Esophagus (tissue), 2 donors: Measurements from ENCODE around the gene DHDDS. TPM values are rescaled to one million over a fixed set of nuclear protein-coding genes. Genes with fewer than 3 reads are reported as not detected.
"Not testable (repeated sequence)": the region's sequence is repeated elsewhere in the genome, so short reads cannot be mapped to it uniquely, and the experiment has no call there.

ENCODE experiments used
- H3K27ac ChIP-seq, 2 donors: one replicate each; pipeline ENCODE4 v1.5.1; 2013; ENCODE audit warnings: low read depth in 2 of 2, mild to moderate bottlenecking in 2 of 2, inconsistent platforms in 1 of 2, low read length in 1 of 2, moderate library complexity in 1 of 2
- H3K27me3 ChIP-seq, 2 donors: one replicate each; pipeline ENCODE4 v1.6.1; 2013; ENCODE audit warnings: low read length in 2 of 2, control low read depth in 1 of 2, mild to moderate bottlenecking in 1 of 2; ENCODE audit not compliant: insufficient read depth in 2 of 2, control insufficient read depth in 1 of 2
- H3K36me3 ChIP-seq, 2 donors: one replicate each; pipeline ENCODE4 v1.6.1; 2013; ENCODE audit warnings: low read length in 1 of 2; ENCODE audit not compliant: control insufficient read depth in 2 of 2, insufficient read depth in 2 of 2
- H3K4me1 ChIP-seq, 2 donors: one replicate each; pipeline ENCODE4 v1.6.1; 2013; ENCODE audit warnings: low read length in 1 of 2; ENCODE audit not compliant: control insufficient read depth in 2 of 2, insufficient read depth in 2 of 2
- H3K4me3 ChIP-seq, 2 donors: one replicate each; pipeline ENCODE4 v1.5.1; 2013; ENCODE audit warnings: low read length in 2 of 2, mild to moderate bottlenecking in 2 of 2, low read depth in 1 of 2, moderate library complexity in 1 of 2
- H3K9me3 ChIP-seq, 2 donors: one replicate each; pipeline ENCODE4 v1.6.1; 2013; ENCODE audit warnings: mild to moderate bottlenecking in 2 of 2, low read depth in 1 of 2, low read length in 1 of 2, moderate library complexity in 1 of 2; ENCODE audit not compliant: control insufficient read depth in 2 of 2, insufficient read depth in 1 of 2
- WGBS, 2 donors: extraction: QIAGEN DNeasy Blood & Tissue Kit; methylation state at CpG; one replicate each; pipeline ENCODE4 v1.1.7; 2013; 5-methylcytosine and 5-hydroxymethylcytosine counted together
- polyA plus RNA-seq, 2 donors: library from polyadenylated mRNA; stranded (reverse); fragments of 200-250 nt; gene quantifications; one replicate each; pipeline ENCODE4 v1.2.3, GENCODE V29; 2013
- donor health status: healthy with polysubstance abuse.
- donor health status: Bipolar disorder and iron deficiency.

Gene DHDDS
- polyA plus RNA-seq, result 10 to 100 TPM; 22.6 to 29.3 TPM

- WGBS, 2 donors, result 0 to 1% methylated on average over 45 of the region's 45 CpGs
- Histone ChIP-seq H3K9me3 (no peaks in the 10 kb centered on the region), H3K4me3 (peak within 1 kb of the TSS; percentile 69 to 76), H3K27me3 (no peaks in the 10 kb centered on the region), H3K27ac (peak within 1 kb of the TSS; percentile 90 to 95), H3K36me3 (peaks cover 0 to 4% of the 10 kb centered on the region in 2 donors), H3K4me1 (peaks cover 0 to 2% of the 10 kb centered on the region in 2 donors)
These were observed at the start of gene DHDDS for GRCh38 chr1:26431979-26432695. Gene DHDDS, plus strand, starts transcription at chr1:26432321. Its CDS starts 625 bp downstream, at chr1:26432946.

DNA sequence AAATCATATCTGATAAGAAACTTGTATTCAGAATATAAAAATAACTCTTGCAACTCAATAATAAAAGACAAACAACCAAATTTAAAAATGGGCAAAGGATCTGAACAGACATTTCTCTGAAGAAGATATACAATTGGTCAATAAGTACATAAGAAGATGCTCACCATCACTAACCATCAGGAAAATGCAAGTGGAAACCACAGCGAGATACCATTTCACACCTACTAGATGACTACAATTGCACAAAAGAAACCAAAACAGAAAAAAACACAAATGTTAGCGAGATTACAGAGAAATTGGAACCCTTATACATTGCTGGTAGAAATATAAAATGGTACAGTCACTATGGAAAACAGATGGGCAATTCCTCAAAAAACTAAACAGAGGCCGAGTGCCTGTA, 48.0 kb upstream of the DHDDS start:
- WGBS, 2 donors, result 71 to 72% methylated on average over 3 of the region's 3 CpGs
- Histone ChIP-seq H3K9me3 (peaks cover 0 to 3% of the 10 kb centered on the region in 2 donors), H3K27ac (no peak overlapping the region), H3K36me3 (no peaks in the 10 kb centered on the region), H3K4me1 (no peaks in the 10 kb centered on the region), H3K4me3 (no peak overlapping the region), H3K27me3 (no peaks in the 10 kb centered on the region)

DNA sequence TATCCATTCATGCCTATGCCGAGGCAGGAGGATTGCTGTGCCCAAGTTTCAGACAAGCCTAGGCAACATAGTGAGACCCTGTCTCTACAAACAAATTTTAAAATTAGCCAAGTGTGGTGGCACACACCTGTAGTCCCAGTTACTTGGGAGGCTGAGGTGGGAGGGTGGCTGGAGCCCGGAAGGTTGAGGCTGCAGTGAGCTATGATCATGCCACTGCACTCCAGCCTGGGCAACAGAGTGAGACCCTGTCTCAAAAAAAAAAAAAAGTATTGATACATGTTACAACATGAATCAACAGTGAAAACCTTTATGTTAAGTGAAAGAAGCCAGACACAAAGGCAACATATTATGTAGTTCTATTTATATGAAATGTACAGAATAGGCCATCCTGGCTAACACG, 47.1 kb upstream of the DHDDS start:
- WGBS, 2 donors, result 73 to 80% methylated on average over 3 of the region's 3 CpGs
- H3K4me1 ChIP-seq, H3K27ac ChIP-seq, H3K9me3 ChIP-seq, H3K36me3 ChIP-seq, H3K27me3 ChIP-seq, H3K4me3 ChIP-seq: not testable (repeated sequence)

DNA sequence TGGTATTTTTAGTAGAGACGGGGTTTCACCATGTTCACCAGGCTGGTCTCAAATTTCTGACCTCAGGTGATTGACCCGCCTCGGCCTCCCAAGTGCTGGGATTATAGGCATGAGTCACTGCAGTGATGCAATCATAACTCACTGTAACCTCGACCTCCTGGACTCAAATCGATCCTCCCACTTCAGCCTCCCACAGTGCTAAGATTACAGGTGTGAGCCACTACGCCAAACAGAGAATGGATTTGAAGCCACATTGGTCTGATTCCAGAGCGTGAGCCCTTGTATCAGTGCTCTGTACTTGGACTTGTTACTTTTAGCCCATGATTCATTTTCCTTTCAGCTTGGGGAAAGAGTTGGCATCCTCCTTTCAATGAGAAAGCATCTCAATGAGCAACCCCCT, 44.7 kb upstream of the DHDDS start:
- H3K4me1 ChIP-seq, result no peaks in the 10 kb centered on the region
- no peaks in the 10 kb centered on the region for H3K27me3 ChIP-seq
- 54 to 57% methylated on average over 7 of the region's 7 CpGs for WGBS, 2 donors
- H3K4me3 ChIP-seq, result no peak overlapping the region
- H3K27ac ChIP-seq, result no peak overlapping the region
- peaks cover 0 to 3% of the 10 kb centered on the region in 2 donors for H3K9me3 ChIP-seq
- H3K36me3 ChIP-seq, result no peaks in the 10 kb centered on the region

DNA sequence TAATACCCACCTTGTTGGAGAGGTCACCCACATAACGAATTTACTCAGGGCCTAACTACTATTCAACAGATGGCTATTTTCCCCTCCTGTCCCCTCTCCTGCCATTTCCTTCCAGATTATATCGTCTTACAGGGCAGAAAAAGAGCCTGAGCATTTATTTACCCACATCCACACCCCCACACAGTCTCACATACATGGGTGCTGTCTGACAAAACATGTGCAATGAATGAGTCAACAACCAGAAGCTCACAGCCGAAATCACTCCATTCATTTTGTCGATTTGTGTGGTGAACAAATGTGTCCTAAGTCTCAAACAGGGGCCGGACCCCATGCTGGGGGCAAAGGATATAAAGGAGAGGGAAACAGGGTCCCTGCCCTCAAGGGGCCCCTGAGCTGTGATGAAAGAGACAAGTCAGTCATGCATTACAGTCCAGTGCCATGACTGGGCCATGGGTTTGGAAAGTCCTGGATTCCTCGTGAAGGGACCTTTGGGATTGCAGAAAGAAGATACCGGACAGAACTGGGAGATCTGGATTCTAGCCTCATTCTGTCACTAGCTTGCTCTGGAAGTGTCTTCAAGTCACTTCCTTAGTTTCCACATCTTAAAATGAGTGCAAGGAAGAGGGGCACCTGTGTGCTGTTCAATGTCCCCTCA, 43.2 kb upstream of the DHDDS start:
- WGBS, 2 donors, result 76 to 80% methylated on average over 7 of the region's 7 CpGs
- H3K36me3 ChIP-seq, result no peaks in the 10 kb centered on the region
- peaks cover 0 to 3% of the 10 kb centered on the region in 2 donors for H3K9me3 ChIP-seq
- H3K27ac ChIP-seq, result no peak overlapping the region
- H3K4me3 ChIP-seq, result no peak overlapping the region
- H3K27me3 ChIP-seq, result no peaks in the 10 kb centered on the region
- H3K4me1 ChIP-seq, result no peaks in the 10 kb centered on the region

DNA sequence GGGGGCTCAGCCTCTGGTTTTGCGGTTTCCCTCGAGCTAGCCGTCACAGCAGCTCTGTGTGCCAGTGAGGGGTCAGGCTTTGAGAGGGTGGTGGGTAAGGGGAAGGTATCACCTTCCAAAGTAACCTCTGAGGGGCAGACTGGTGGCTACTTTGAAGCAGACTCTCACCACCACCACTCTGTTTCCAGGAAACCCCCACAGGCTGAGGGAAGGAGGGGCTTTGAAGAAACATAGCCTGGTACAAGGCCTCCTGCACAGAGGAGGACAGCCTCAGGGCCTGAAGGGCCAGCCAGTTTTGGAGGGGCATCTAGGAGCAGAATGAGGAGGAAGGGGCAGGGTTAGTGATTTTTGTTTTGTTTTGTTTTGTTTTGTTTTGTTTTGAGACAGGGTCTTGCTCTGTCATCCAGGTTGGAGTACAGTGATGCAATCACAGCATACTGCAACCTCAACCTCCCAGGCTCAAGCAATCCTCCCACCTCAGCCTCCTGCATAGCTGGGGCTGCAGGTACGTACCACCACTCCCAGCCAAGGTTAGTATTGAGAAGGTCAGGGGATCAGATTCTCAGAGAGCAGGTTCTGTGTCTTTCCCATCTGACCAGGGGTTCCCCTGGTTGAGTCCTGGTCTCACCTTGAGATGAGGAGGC, 42.4 kb upstream of the DHDDS start:
- Histone ChIP-seq H3K36me3 (no peaks in the 10 kb centered on the region), H3K27ac (no peak overlapping the region), H3K27me3 (no peaks in the 10 kb centered on the region), H3K4me1 (no peaks in the 10 kb centered on the region), H3K9me3 (peaks cover 0 to 3% of the 10 kb centered on the region in 2 donors), H3K4me3 (no peak overlapping the region)
- WGBS, 2 donors, result 74 to 79% methylated on average over 4 of the region's 4 CpGs

- H3K27me3 ChIP-seq, result no peaks in the 10 kb centered on the region
- peaks cover 0 to 3% of the 10 kb centered on the region in 2 donors for H3K9me3 ChIP-seq
- no peaks in the 10 kb centered on the region for H3K36me3 ChIP-seq
- no peak overlapping the region for H3K4me3 ChIP-seq
- H3K27ac ChIP-seq, result no peak overlapping the region
- 8% methylated on average over 3 of the region's 3 CpGs for WGBS, 2 donors
- H3K4me1 ChIP-seq, result no peaks in the 10 kb centered on the region
These were observed 40.7 kb upstream of the DHDDS start for GRCh38 chr1:26391450-26391849.

DNA sequence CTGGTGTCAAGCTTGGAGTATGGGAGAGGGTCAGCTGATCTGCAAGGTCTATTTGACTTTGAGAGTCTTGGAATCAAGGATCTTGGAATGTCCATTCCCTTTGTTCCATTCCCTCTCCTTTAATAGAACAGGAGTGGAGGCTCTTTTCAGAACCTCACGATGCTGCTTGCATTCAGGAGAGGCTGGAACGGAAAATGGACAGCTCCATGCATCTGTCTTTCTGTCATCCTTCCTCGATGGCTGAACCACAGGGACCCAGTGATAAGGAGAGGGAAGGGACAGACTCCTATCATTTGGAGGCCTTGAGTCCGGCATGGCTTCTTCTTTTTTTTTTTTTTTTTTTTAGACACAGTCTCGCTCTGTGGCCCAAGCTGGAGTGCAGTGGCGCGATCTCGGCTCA, 36.4 kb upstream of the DHDDS start:
- Histone ChIP-seq H3K4me1 (no peaks in the 10 kb centered on the region), H3K4me3 (no peak overlapping the region), H3K9me3 (no peaks in the 10 kb centered on the region), H3K27ac (no peak overlapping the region), H3K36me3 (no peaks in the 10 kb centered on the region), H3K27me3 (no peaks in the 10 kb centered on the region)
- WGBS, 2 donors, result 83 to 87% methylated on average over 8 of the region's 8 CpGs

- Histone ChIP-seq H3K36me3 (no peaks in the 10 kb centered on the region), H3K27ac (no peak overlapping the region), H3K4me1 (peaks cover 0 to 2% of the 10 kb centered on the region in 2 donors), H3K27me3 (no peaks in the 10 kb centered on the region), H3K4me3 (no peak overlapping the region), H3K9me3 (no peaks in the 10 kb centered on the region)
- 74 to 77% methylated on average over 3 of the region's 3 CpGs for WGBS, 2 donors
These were observed 33.1 kb upstream of the DHDDS start for GRCh38 chr1:26399034-26399433.
